Upper lobe of left lung (tissue), 4 donors: Measurements from ENCODE around the gene CFLAR.

ENCODE experiments used
- EP300 ChIP-seq, 4 donors: sonication (generic); formaldehyde crosslinking; IDR thresholded peaks; one replicate each; pipeline ENCODE4 v1.5.1; 2017; ENCODE audit warnings: antibody characterized with exemption in 4 of 4, control low read depth in 2 of 4
- TF ChIP-seq, protein P1 (sequence below), 6 experiments: fragments of 450-650 bp in 4 of 6; fragments of 200-600 bp in 2 of 6; sonication (generic) in 2 of 6; IDR thresholded peaks; one replicate each; pipeline ENCODE4 v1.5.1; 2016 to 2019; ENCODE audit warnings: antibody characterized with exemption in 6 of 6

DNA sequence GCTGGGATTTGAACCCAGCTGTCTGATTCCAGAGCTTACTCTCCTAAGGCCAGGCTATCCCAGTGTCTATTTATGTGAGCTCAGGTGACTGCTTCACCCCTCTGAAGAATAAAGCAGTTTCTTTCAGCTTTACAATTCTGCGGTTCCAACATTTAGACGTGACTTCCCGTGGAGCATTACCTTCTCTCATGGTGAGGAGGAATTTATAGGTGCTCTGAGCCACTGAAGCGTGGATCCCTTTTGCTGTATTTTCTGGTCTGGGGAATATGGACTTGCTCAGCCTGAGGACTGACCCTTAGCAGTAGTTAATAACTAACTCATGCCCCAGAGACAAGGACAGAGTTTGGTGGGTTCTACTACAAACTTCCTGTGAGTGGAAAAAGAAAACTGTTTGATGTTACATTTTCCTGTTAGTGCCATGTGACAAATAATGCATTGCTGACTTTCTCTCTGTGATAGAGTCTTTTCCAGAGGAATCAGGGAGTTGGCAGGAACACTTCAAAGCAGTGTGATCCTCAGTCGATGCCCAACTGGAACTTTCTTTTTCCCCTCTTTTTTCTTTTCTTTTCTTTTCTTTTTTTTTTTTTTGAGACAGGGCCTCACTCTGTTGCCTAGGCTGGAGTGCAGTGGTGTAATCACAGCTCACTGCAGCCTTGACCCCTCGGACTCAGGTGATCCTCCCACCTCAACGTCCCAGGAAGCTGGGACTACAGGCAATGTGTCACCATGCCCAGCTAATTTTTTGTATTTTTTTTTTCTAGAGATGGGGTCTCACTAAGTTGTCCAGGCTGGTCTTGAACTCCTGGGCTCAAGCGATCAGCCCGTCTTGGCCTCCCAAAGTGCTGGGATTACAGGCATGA lies 88.9 kb downstream of the CFLAR start:
- TF ChIP-seq, protein P1, sequence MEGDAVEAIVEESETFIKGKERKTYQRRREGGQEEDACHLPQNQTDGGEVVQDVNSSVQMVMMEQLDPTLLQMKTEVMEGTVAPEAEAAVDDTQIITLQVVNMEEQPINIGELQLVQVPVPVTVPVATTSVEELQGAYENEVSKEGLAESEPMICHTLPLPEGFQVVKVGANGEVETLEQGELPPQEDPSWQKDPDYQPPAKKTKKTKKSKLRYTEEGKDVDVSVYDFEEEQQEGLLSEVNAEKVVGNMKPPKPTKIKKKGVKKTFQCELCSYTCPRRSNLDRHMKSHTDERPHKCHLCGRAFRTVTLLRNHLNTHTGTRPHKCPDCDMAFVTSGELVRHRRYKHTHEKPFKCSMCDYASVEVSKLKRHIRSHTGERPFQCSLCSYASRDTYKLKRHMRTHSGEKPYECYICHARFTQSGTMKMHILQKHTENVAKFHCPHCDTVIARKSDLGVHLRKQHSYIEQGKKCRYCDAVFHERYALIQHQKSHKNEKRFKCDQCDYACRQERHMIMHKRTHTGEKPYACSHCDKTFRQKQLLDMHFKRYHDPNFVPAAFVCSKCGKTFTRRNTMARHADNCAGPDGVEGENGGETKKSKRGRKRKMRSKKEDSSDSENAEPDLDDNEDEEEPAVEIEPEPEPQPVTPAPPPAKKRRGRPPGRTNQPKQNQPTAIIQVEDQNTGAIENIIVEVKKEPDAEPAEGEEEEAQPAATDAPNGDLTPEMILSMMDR (IDR thresholded peaks at IDR 0.05), result no peak
- no peak for TF ChIP-seq EP300 (IDR thresholded peaks at IDR 0.05)
